Liver (tissue), 9 donors: ENCODE results near the gene APIP. TPM values are rescaled to one million over a fixed set of nuclear protein-coding genes. Genes with fewer than 3 reads are reported as not detected.

Source experiments
- DNase-seq: peaks from one replicate; pipeline ENCODE4 v3.0.0-alpha.2; 2017; ENCODE audit warnings: low spot score
- H3K27ac ChIP-seq, 2 donors: one replicate each; pipeline ENCODE4 v1.7.0; 2013; ENCODE audit warnings: inconsistent platforms in 2 of 2, low read length in 2 of 2, control low read depth in 1 of 2, low read depth in 1 of 2, mild to moderate bottlenecking in 1 of 2
- H3K27me3 ChIP-seq, 4 donors: one replicate each; pipeline versions ENCODE4 v1.6.1 to v1.7.0; 2013; ENCODE audit warnings: low read length in 3 of 4, inconsistent platforms in 1 of 4, mild to moderate bottlenecking in 1 of 4, moderate library complexity in 1 of 4; ENCODE audit not compliant: control insufficient read depth in 4 of 4, insufficient read depth in 4 of 4
- H3K36me3 ChIP-seq, 4 donors: one replicate each; pipeline versions ENCODE4 v1.6.1 to v1.7.0; 2013; ENCODE audit warnings: low read length in 3 of 4, mild to moderate bottlenecking in 3 of 4, low read depth in 1 of 4, moderate library complexity in 1 of 4; ENCODE audit not compliant: control insufficient read depth in 4 of 4, insufficient read depth in 3 of 4
- H3K4me1 ChIP-seq, 4 donors: one replicate each; pipeline versions ENCODE4 v1.6.1 to v1.7.0; 2013; ENCODE audit warnings: low read length in 3 of 4, mild to moderate bottlenecking in 3 of 4, moderate library complexity in 1 of 4; ENCODE audit not compliant: control insufficient read depth in 4 of 4, insufficient read depth in 4 of 4
- H3K4me3 ChIP-seq, 3 donors: one replicate each; pipeline versions ENCODE4 v1.6.1 to v1.7.0; 2013; ENCODE audit warnings: low read length in 3 of 3, control low read depth in 1 of 3, low read depth in 1 of 3, mild to moderate bottlenecking in 1 of 3
- H3K9ac ChIP-seq, 2 donors: one replicate each; pipeline ENCODE4 v1.7.0; 2013; ENCODE audit warnings: low read length in 2 of 2, mild to moderate bottlenecking in 2 of 2, moderate library complexity in 2 of 2, control low read depth in 1 of 2, low read depth in 1 of 2
- H3K9me3 ChIP-seq, 4 donors: one replicate each; pipeline versions ENCODE4 v1.6.1 to v1.7.0; 2013; ENCODE audit warnings: low read length in 3 of 4; ENCODE audit not compliant: control insufficient read depth in 4 of 4
- ATF3 ChIP-seq: IDR thresholded peaks from 2 replicates; pipeline ENCODE4 v1.6.1; 2016; ENCODE audit warnings: antibody characterized with exemption
- CTCF ChIP-seq: fragments of 150-350 bp; IDR thresholded peaks from 2 replicates; pipeline ENCODE4 v1.5.1; 2017; ENCODE audit warnings: improper control_type of control experiment, low read depth, low read length; ENCODE audit not compliant: missing input control
- EGR1 ChIP-seq, 2 donors: IDR thresholded peaks; 2 replicates each; pipeline ENCODE4 v1.6.1; 2016 to 2018; ENCODE audit warnings: antibody characterized with exemption in 2 of 2, low read depth in 2 of 2
- FOXA1 ChIP-seq: IDR thresholded peaks from 2 replicates; pipeline ENCODE4 v1.6.1; 2016; ENCODE audit warnings: antibody characterized with exemption
- FOXA2 ChIP-seq: IDR thresholded peaks from 2 replicates; pipeline ENCODE4 v1.6.1; 2016; ENCODE audit warnings: antibody characterized with exemption
- GABPA ChIP-seq, 2 donors: IDR thresholded peaks in 1 of 2; conservative IDR thresholded peaks in 1 of 2; 2 replicates each; pipeline ENCODE4 v1.6.1; 2016; ENCODE audit warnings: antibody characterized with exemption in 2 of 2, mild to moderate bottlenecking in 1 of 2, moderate library complexity in 1 of 2
- HNF4A ChIP-seq, 2 donors: conservative IDR thresholded peaks; 2 replicates each; pipeline ENCODE4 v1.6.1; 2016; ENCODE audit warnings: antibody characterized with exemption in 2 of 2, mild to moderate bottlenecking in 2 of 2
- HNF4G ChIP-seq: IDR thresholded peaks from 2 replicates; pipeline ENCODE4 v1.6.1; 2016; ENCODE audit warnings: antibody characterized with exemption
- MAX ChIP-seq: IDR thresholded peaks from 2 replicates; pipeline ENCODE4 v1.6.1; 2016; ENCODE audit warnings: antibody characterized with exemption
- NR2F2 ChIP-seq: IDR thresholded peaks from 2 replicates; pipeline ENCODE4 v1.6.1; 2016; ENCODE audit warnings: antibody characterized with exemption
- RAD21 ChIP-seq, 2 donors: IDR thresholded peaks; 2 replicates each; pipeline ENCODE4 v1.6.1; 2016; ENCODE audit warnings: antibody characterized with exemption in 2 of 2, mild to moderate bottlenecking in 2 of 2
- REST ChIP-seq: IDR thresholded peaks from 2 replicates; pipeline ENCODE4 v1.6.1; 2016; ENCODE audit warnings: antibody characterized with exemption, mild to moderate bottlenecking
- RXRA ChIP-seq, 2 donors: IDR thresholded peaks; 2 replicates each; pipeline ENCODE4 v1.6.1; 2017 to 2018; ENCODE audit warnings: antibody characterized with exemption in 2 of 2, mild to moderate bottlenecking in 1 of 2
- SP1 ChIP-seq: IDR thresholded peaks from 2 replicates; pipeline ENCODE4 v1.6.1; 2018; ENCODE audit warnings: antibody characterized with exemption, mild to moderate bottlenecking
- TAF1 ChIP-seq: conservative IDR thresholded peaks from 2 replicates; pipeline ENCODE4 v1.6.1; 2016; ENCODE audit warnings: antibody characterized with exemption, mild to moderate bottlenecking
- YY1 ChIP-seq: IDR thresholded peaks from 2 replicates; pipeline ENCODE4 v1.6.1; 2016; ENCODE audit warnings: antibody characterized with exemption, mild to moderate bottlenecking
- ZBTB33 ChIP-seq: IDR thresholded peaks from 2 replicates; pipeline ENCODE4 v1.6.1; 2016; ENCODE audit warnings: antibody characterized with exemption
- WGBS: extraction: QIAGEN DNeasy Blood & Tissue Kit; methylation state at CpG from one replicate; pipeline ENCODE4 v1.1.7; 2013; 5-methylcytosine and 5-hydroxymethylcytosine counted together
- polyA plus RNA-seq, 2 donors: library from polyadenylated mRNA; stranded (reverse) in 1 of 2; unstranded in 1 of 2; fragments of 200-250 nt in 1 of 2; fragments of >200 nt in 1 of 2; fragmentation: Nextera tagmentation in 1 of 2; extraction: Ambion mirVana in 1 of 2; gene quantifications; one replicate each; pipeline versions ENCODE4 v1.2.1 to v1.2.3, GENCODE V29; 2013 to 2015
- total RNA-seq, 2 donors: library from RNA; depleted of rRNA; stranded (reverse); fragments of >200 nt; gene quantifications; one replicate each; pipeline ENCODE4 v1.2.3, GENCODE V29; 2014
- donor health status: healthy.
- donor health status: healthy.
- donor health status: healthy.
- donor health status: healthy.
- donor health status: healthy.

The APIP gene
- total and polyA plus RNA-seq, 4 donors: 13.4 to 26.3 (median 16.5) TPM

GRCh38 chr11:34962034-34962433 is 45.9 kb upstream of the APIP start:
- no peaks in the 10 kb centered on the region for H3K27me3 ChIP-seq
- no peak overlapping the region for H3K27ac ChIP-seq
- H3K4me1 ChIP-seq: peaks cover 5 to 7% (median 6%) of the 10 kb centered on the region in 4 donors
- DNase-seq: no peak
- TF ChIP-seq REST (no peak), FOXA2 (no peak), SP1 (no peak), ZBTB33 (no peak), FOXA1 (no peak), GABPA (IDR thresholded peaks at IDR 0.05 in 1 of 2, conservative IDR thresholded peaks at IDR 0.05 in 1 of 2) (no peak), NR2F2 (no peak), RXRA (IDR thresholded peaks at IDR 0.05) (no peak), YY1 (no peak), CTCF (no peak), HNF4G (no peak), MAX (no peak)
- H3K9ac ChIP-seq: no peak overlapping the region
- no peaks in the 10 kb centered on the region for H3K9me3 ChIP-seq
- H3K4me3 ChIP-seq: no peak overlapping the region
- H3K36me3 ChIP-seq: peaks cover 0 to 6% (median under 1%) of the 10 kb centered on the region in 4 donors

GRCh38 chr11:34960277-34960676 is 44.1 kb upstream of the APIP start:
- no peaks in the 10 kb centered on the region for H3K27me3 ChIP-seq
- no peak overlapping the region for H3K27ac ChIP-seq
- 84% methylated on average over 4 of the region's 4 CpGs for WGBS
- peaks cover 0 to 2% (median under 1%) of the 10 kb centered on the region in 4 donors for H3K36me3 ChIP-seq
- no peak for DNase-seq
- H3K4me3 ChIP-seq: no peak overlapping the region
- peaks cover 5 to 7% (median 6%) of the 10 kb centered on the region in 4 donors for H3K4me1 ChIP-seq
- TF ChIP-seq ATF3 (no peak), TAF1 (no peak), ZBTB33 (no peak), RXRA (IDR thresholded peaks at IDR 0.05) (no peak), RAD21 (IDR thresholded peaks at IDR 0.05) (no peak), NR2F2 (no peak), MAX (no peak), FOXA1 (no peak), REST (no peak), HNF4G (no peak), EGR1 (IDR thresholded peaks at IDR 0.05; ENCODE audit: low read depth in 2 of 2) (no peak), GABPA (IDR thresholded peaks at IDR 0.05 in 1 of 2, conservative IDR thresholded peaks at IDR 0.05 in 1 of 2) (no peak), SP1 (no peak), YY1 (no peak), HNF4A (conservative IDR thresholded peaks at IDR 0.05) (no peak)
- no peak overlapping the region for H3K9ac ChIP-seq
- no peaks in the 10 kb centered on the region for H3K9me3 ChIP-seq
